ENCODE results near the gene NELL1.

DNA sequence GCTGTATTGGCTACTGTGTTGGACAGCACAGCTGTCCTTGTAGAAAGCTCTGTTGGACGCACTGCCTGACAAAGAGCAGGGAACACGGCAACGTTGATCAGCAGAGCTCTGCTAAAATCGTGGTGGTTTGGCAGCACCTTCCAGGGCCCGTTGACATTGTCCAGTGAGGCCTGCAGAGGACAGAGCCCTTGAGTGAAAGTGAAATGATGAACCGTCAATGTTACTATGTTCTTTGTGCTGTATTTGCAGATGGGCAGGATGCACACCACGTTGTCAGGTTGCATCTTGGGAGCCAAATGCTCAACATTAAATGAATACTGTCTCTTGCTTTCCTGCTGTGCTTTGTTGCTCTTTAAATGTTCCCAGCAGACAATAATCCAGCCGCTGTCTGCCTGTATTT, 69.7 kb downstream of the NELL1 start:
- no peak for TF ChIP-seq CTCF (IDR thresholded peaks at IDR 0.05)
- no peak for TF ChIP-seq POLR2AphosphoS5 (IDR thresholded peaks at IDR 0.05)
- no peak for TF ChIP-seq EP300 (IDR thresholded peaks at IDR 0.05; ENCODE audit: low read depth)
- TF ChIP-seq POLR2A (IDR thresholded peaks at IDR 0.05) = no peak

All from transverse colon (tissue), 4 donors.